NCI-H2171 (cell line): ENCODE data around the gene SERGEF.

Experiments
- DNase-seq: peaks from one replicate; lab custom pipeline; 2025; lab: John Stamatoyannopoulos, UW

The SERGEF gene

DNA sequence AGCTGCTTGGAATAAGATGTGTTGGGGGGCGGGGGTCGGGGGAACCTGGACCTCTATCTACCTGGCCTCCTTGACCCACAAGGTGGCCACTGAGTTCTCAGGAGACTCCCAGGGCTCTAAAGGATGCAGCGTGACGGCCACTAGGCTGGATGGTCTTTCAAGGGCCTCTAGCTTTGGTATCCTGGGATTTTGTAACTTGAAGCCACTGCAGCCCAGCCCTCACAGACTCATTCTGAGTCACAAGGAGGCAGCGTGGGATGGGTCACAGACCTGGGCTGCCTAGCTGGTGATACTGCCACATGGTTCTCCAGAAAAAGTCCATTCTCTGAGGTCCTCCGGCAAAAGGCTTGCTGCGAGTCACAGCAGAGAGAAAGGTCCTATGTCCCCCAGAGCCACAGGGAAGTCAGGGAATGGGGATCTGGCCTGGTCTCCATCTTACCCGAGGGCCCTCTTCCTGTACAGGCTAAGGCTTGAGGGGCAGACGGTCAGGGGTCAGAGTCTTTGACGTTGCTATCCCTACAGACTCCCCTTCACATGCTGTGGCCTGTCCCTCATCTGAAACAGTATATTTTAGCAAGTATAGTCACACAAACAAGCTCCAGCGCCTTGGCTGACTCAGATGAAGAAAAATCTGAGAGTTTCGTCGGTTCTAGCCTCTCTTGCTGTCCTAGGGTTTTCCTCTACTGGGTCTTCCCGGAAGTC lies 225.9 kb downstream of the SERGEF start:
- no peak for DNase-seq

DNA sequence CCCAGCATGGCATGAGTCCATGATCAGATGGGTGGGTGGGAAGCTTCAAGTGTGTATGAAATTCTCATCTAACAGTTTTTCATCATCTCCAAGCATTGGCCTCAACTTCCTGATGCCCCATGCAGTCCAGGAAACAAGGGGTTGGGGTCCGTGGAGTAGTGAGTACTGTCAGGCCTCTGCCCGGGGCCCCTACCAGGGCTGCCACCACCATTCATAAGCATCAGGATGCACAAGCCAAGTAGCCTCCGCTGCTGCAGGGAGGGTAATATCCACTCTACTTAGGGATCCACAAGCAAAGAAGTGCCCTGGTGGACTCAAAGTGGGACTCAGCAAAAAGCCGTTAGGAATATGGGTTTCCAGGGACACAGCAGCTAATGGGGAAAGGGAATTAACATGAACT lies 229.0 kb downstream of the SERGEF start:
- no peak for DNase-seq

- DNase-seq, result no peak
These were observed 230.1 kb downstream of the SERGEF start for GRCh38 chr11:17782603-17783337.

- DNase-seq, result no peak
These were observed 230.7 kb downstream of the SERGEF start for GRCh38 chr11:17782145-17782544.

- no peak for DNase-seq
These were observed 231.2 kb downstream of the SERGEF start for GRCh38 chr11:17781626-17782025.

- DNase-seq, result no peak
These were observed 231.6 kb downstream of the SERGEF start for GRCh38 chr11:17781221-17781620.

- DNase-seq, result no peak
These were observed 232.2 kb downstream of the SERGEF start for GRCh38 chr11:17780668-17781067.

DNA sequence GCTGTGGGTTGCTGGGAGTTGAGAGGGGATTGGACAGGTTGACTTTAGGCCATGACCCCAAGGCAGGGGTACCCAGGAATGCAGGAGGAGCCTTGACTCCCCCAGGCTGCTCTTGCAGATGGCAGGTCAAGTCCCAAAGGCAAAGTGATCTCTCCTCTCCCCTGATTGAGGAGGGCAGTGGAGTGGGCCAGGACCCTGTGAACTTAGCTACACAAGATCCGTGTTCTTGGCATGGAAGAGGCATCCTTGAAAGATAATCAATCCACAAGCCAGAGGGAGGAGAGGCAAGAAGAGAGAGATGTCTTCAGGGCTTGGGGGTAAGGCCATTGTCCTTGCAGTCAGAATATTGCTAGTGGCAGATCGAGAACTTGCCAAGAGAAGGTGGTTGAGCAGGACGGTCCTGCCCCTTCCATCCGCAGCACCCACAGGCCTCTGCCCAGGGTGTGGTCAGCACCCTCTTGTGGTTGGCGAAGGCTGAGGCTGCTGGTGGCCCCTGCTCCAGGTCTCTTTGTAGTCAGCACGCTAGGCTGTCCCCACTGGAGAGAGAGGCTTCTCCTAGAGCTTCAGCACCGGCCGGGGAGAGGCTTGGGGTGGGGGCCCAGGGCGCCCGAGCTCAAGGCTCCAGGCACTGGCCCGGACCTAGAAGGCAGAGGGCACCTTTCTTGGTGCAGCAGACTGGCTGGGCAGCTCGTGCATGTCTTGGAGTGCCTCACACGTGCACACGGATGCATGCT lies 232.8 kb downstream of the SERGEF start:
- no peak for DNase-seq

- DNase-seq, result no peak
These were observed 233.6 kb downstream of the SERGEF start for GRCh38 chr11:17778956-17779860.

DNA sequence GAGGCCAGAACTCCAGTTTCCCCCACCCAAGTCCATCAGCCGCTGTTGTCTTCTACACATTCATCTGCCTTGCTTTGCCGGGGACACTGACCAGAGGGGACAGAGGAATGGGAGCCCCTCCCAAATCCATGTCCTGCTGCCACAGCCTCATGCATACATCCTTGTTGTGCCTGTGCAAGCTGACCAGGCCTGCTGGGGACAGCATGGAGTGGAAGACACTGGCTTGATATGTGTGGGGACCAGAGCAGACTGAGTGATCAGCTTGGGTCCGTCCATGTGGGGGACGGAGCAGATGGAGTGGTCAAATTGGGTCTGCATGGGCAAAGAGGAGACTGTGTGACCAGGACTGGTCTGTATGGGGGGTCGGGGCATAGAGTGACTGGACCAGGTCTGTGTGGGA lies 234.5 kb downstream of the SERGEF start:
- no peak for DNase-seq

DNA sequence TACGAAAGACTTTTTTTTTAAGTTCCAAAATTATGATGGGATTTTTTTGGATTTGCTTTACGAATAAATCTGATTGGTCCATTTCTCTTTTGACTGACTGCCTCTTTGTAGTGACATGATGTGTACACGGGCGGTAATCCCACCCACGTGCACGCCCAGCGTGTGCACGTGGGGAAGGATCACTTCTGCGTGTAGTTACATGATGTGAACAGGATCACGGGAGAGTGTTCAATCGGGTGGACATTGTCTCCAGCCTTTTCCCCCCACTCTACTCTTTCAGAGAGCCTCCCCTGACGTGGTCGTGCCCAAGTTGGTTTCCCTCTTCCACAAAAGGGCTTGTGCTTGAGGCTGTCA lies 235.1 kb downstream of the SERGEF start:
- DNase-seq, result no peak

GRCh38 chr11:17777086-17777737 lies 235.6 kb downstream of the SERGEF start:
- DNase-seq, result no peak

- DNase-seq, result no peak
These were observed 236.5 kb downstream of the SERGEF start for GRCh38 chr11:17776212-17776875.

- DNase-seq, result no peak
These were observed 237.2 kb downstream of the SERGEF start for GRCh38 chr11:17775507-17776211.

- DNase-seq, result no peak
These were observed 237.9 kb downstream of the SERGEF start for GRCh38 chr11:17775035-17775348.

DNA sequence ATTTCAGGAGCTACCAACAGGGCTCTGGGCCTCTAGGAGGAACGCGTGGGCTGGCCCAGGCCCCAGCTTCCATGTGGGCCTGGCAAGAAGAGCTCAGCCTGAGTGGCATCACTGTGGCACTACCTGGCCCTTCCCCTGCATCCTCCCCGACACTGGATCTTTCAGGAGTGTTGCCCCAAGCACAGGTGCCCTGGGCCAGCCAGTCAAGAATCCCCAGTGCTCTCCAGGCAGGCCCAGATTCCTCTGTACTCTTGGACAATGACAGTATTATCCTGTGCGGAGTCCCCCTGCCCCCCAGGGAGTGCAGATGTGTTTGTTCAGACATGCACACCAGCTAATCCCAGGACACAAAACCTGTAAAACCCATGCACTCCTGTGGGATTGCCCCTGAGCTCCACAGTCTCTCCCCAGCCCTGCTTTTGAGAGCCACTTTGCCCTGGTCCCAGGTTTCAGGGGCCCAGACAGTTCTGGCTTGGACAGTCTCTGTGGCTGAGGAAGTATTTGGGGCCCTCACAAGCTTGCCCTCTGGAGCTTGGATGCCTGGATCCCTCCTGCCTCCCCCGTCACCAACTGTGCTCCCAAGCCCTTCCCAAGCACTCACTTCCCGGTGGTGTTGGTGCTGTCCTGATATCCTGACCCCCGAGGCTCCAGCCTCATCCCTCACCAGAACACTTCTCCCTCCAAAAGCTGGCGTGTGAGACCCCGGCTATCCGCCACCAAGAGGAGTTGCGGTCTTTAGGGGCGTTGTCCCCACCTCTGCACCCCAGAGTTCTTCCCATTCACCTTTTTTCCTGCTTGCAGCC lies 238.4 kb downstream of the SERGEF start:
- DNase-seq, result no peak

DNA sequence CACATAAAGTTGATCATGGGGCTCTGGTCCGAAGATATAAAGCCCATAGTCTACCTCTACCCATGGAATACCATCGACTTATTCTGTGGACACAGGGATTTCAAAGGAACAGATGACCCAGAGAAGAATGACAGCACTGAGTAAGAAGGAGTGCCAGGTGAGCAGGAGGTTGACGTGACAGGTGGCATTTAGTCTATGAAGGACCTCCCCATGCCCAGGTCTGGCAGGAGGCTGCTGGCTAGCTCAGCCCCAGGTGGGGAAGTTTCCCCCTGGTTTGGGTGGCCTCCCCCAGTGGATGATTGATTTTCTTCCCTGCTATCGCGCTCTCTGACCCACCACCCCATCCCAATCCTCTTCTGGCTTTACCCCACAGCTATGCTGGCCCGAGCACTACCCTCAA lies 239.2 kb downstream of the SERGEF start:
- DNase-seq, result no peak

- DNase-seq, result no peak
These were observed 239.9 kb downstream of the SERGEF start for GRCh38 chr11:17772704-17773600.
